Measurements from ENCODE around the gene FOSL2.

DNA sequence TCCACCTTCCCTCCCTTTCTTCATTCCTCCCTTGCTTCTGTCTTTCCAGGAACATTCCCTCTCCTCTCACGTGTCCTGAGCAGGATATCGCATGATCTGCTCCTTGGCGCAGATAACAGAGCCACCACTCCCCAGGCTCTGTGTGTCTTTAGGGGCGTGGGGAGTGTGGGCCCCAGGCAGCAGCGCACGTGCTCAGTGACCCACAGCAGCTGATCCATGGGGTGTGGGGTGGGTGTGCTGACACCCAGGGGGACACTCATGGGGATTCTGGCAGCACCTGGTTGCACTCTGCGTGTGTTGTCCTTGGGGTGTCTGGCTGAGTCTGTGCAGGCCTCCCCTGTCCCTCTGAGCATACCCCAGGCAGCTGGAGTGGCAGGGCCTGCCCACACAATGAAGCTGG lies 9.9 kb upstream of the FOSL2 start:
- TF ChIP-seq CTCF (IDR thresholded peaks at IDR 0.05; ENCODE audit: low read length) = no peak
- TF ChIP-seq EZH2 (IDR thresholded peaks at IDR 0.05; ENCODE audit: borderline replicate concordance, low read length) = no peak
